Measurements from ENCODE around the gene DOK3. TPM values are rescaled to one million over a fixed set of nuclear protein-coding genes. Genes with fewer than 3 reads are reported as not detected.
A peak's percentile ranks its signal among the peaks of the same experiment; 100 is the strongest.

The DOK3 gene
- total RNA-seq, 1 donor: 0.99 TPM

- TF ChIP-seq CTCF (IDR thresholded peaks at IDR 0.05; ENCODE audit: insufficient read depth, low read length): no peak
- DNase-seq (ENCODE audit: low read depth): no peak
Observed at GRCh38 chr5:177475563-177476427, 33.8 kb downstream of the DOK3 start.

DNA sequence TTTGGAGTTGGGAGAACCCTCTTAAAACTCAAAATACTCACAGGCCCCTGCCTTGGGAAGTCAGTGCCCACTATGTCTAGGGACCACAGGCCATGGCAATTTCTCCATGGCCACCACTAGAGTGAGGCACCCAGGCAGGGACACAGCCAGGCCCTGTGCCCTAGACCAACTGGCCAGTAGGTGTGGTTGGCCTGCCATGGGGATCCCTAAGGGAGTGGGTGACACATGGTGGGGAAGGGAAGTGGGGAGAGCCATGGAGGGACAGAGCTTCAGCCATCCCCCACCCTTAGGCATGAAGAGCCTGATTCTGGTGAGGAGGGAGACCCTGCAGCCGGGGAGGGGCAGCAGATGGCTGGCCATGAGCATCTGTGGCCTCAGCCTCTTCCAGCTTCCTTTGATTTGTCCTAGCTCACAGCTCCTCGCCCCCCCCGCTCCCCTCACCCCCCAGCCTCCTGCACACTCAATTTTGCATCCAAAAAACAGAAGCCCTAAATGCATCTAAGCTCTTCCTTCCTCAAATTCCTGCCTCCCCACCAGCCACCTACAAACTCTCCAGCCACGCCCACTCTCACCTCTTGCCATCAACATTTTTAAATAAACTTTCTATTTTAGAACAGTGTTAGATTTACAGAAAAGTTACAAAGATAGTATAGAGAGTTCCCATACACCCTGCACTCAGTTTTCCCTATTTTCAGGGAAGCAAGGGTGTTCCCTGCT lies 34.6 kb downstream of the DOK3 start:
- no peak for DNase-seq (ENCODE audit: low read depth)
- no peak overlapping the region for H3K4me3 ChIP-seq (ENCODE audit: low read depth, low read length)
- TF ChIP-seq CTCF (IDR thresholded peaks at IDR 0.05; ENCODE audit: insufficient read depth, low read length): no peak

More at GRCh38 chr5:177475563-177476427, 33.8 kb downstream of the DOK3 start:
- H3K4me3 ChIP-seq (ENCODE audit: low read depth, low read length): no peak overlapping the region

DNA sequence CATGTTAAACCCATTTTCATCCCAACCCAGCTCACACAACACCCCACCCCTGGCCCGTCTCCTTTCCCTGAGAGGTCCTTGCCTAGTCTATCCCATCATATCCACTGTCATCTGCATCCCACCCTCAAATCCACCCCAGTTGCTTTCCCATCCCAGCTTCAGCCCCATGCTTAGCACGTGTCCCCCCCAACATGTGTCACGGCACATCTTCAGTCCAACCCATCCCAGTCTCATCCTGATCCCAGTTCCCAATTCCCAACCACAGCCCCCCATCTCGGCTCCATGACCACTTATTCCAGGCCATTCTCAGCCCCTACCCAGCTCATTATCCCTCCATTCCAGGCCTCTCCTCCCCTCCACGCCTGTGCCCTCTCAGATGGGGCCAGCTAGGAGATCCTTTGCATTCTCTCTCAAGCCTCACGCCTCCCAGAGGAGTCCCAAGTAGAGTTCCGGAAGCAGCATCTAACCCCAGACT lies 35.6 kb downstream of the DOK3 start:
- DNase-seq (ENCODE audit: low read depth): no peak
- H3K4me3 ChIP-seq (ENCODE audit: low read depth, low read length): no peak overlapping the region
- TF ChIP-seq CTCF (IDR thresholded peaks at IDR 0.05; ENCODE audit: insufficient read depth, low read length): no peak

GRCh38 chr5:177473443-177474001 lies 36.1 kb downstream of the DOK3 start, which contains the start of gene DBN1:
DBN1 (minus strand) TSS chr5:177473634; CDS start chr5:177473521, 113 bp downstream.
- peak; percentile 43 for DNase-seq (ENCODE audit: low read depth)
- TF ChIP-seq CTCF (IDR thresholded peaks at IDR 0.05; ENCODE audit: insufficient read depth, low read length): no peak
- H3K4me3 ChIP-seq (ENCODE audit: low read depth, low read length): peak within 1 kb of the TSS; percentile 90

GRCh38 chr5:177472460-177473442 lies 36.9 kb downstream of the DOK3 start:
- TF ChIP-seq CTCF (IDR thresholded peaks at IDR 0.05; ENCODE audit: insufficient read depth, low read length): no peak
- no peak for DNase-seq (ENCODE audit: low read depth)
- peak overlapping the region; percentile 90 for H3K4me3 ChIP-seq (ENCODE audit: low read depth, low read length)
